H9 (cell line): ENCODE results near the gene CNIH1. TPM values are rescaled to one million over a fixed set of nuclear protein-coding genes. Genes with fewer than 3 reads are reported as not detected.

Source experiments
- DNase-seq: peaks from one replicate; pipeline ENCODE4 v3.0.0-alpha.2; 2017
- H2AFZ ChIP-seq: one replicate; pipeline ENCODE4 v1.6.1; 2013; ENCODE audit warnings: mild to moderate bottlenecking, low read length, control low read depth, moderate library complexity
- H2AK5ac ChIP-seq: 2 replicates; pipeline ENCODE4 v1.6.1; 2013; ENCODE audit warnings: low read length, control low read depth, mixed read lengths; ENCODE audit not compliant: insufficient read length
- H2BK120ac ChIP-seq: one replicate; pipeline ENCODE4 v1.6.1; 2013; ENCODE audit warnings: low read depth, mild to moderate bottlenecking, low read length, control low read depth, inconsistent platforms; ENCODE audit not compliant: poor library complexity, severe bottlenecking
- H2BK12ac ChIP-seq: 2 replicates; pipeline ENCODE4 v1.6.1; 2013; ENCODE audit warnings: low read length, control low read depth, mixed read lengths, low read depth; ENCODE audit not compliant: insufficient read length
- H2BK15ac ChIP-seq: 2 replicates; pipeline ENCODE4 v1.6.1; 2013; ENCODE audit warnings: low read depth, low read length, control low read depth
- H2BK20ac ChIP-seq: one replicate; pipeline ENCODE4 v1.6.1; 2013; ENCODE audit warnings: low read depth, mild to moderate bottlenecking, low read length, control low read depth, inconsistent platforms; ENCODE audit not compliant: poor library complexity, severe bottlenecking
- H2BK5ac ChIP-seq: 2 replicates; pipeline ENCODE4 v1.6.1; 2013; ENCODE audit warnings: low read length, control low read depth, mixed read lengths; ENCODE audit not compliant: insufficient read length
- H3K14ac ChIP-seq: 2 replicates; pipeline ENCODE4 v1.6.1; 2013; ENCODE audit warnings: low read length, control low read depth; ENCODE audit not compliant: insufficient read depth
- H3K18ac ChIP-seq: 2 replicates; pipeline ENCODE4 v1.6.1; 2013; ENCODE audit warnings: low read depth, mild to moderate bottlenecking, mixed read lengths, low read length, control low read depth; ENCODE audit not compliant: insufficient read length
- H3K23ac ChIP-seq: 2 replicates; pipeline ENCODE4 v1.6.1; 2013; ENCODE audit warnings: low read length, control low read depth, mixed read lengths, low read depth; ENCODE audit not compliant: insufficient read length
- H3K23me2 ChIP-seq: 2 replicates; pipeline ENCODE4 v1.6.1; 2013; ENCODE audit warnings: low read depth, mild to moderate bottlenecking, mixed read lengths, low read length, control low read depth; ENCODE audit not compliant: insufficient read length, poor library complexity, severe bottlenecking
- H3K27ac ChIP-seq: 2 replicates; pipeline ENCODE4 v1.5.1; 2013; ENCODE audit warnings: low read length, control low read depth, mixed read lengths, low read depth; ENCODE audit not compliant: insufficient read length
- H3K27me3 ChIP-seq: 2 replicates; pipeline ENCODE4 v1.6.1; 2013; ENCODE audit warnings: low read length, control low read depth, inconsistent platforms; ENCODE audit not compliant: insufficient read depth
- H3K4ac ChIP-seq: 2 replicates; pipeline ENCODE4 v1.6.1; 2013; ENCODE audit warnings: low read depth, mild to moderate bottlenecking, control low read depth, inconsistent platforms, low read length, moderate library complexity
- H3K4me1 ChIP-seq: 2 replicates; pipeline ENCODE4 v1.6.1; 2013; ENCODE audit warnings: low read length, control low read depth, inconsistent platforms; ENCODE audit not compliant: insufficient read depth
- H3K4me2 ChIP-seq: 2 replicates; pipeline ENCODE4 v1.6.1; 2013; ENCODE audit warnings: low read length, control low read depth, mixed read lengths; ENCODE audit not compliant: insufficient read length, insufficient read depth
- H3K56ac ChIP-seq: 2 replicates; pipeline ENCODE4 v1.6.1; 2013; ENCODE audit warnings: low read depth, mild to moderate bottlenecking, mixed read lengths, low read length, control low read depth; ENCODE audit not compliant: insufficient read length
- H3K79me1 ChIP-seq: 2 replicates; pipeline ENCODE4 v1.6.1; 2013; ENCODE audit warnings: low read depth, mild to moderate bottlenecking, moderate library complexity, low read length, control low read depth, inconsistent platforms; ENCODE audit not compliant: insufficient read depth, poor library complexity, severe bottlenecking
- H3K79me2 ChIP-seq: 2 replicates; pipeline ENCODE4 v1.6.1; 2013; ENCODE audit warnings: low read length, control low read depth, inconsistent platforms; ENCODE audit not compliant: insufficient read depth
- H3K9ac ChIP-seq: 2 replicates; pipeline ENCODE4 v1.6.1; 2013; ENCODE audit warnings: low read length, control low read depth, mixed read lengths; ENCODE audit not compliant: insufficient read length; ENCODE audit errors: extremely low read depth
- H3K9me3 ChIP-seq: one replicate; pipeline ENCODE4 v1.6.1; 2013; ENCODE audit warnings: low read depth, low read length, inconsistent platforms; ENCODE audit not compliant: control insufficient read depth
- H3T11ph ChIP-seq: one replicate; pipeline ENCODE4 v1.6.1; 2013; ENCODE audit warnings: mild to moderate bottlenecking, low read length, control low read depth, inconsistent platforms
- H4K20me1 ChIP-seq: one replicate; pipeline ENCODE4 v1.6.1; 2013; ENCODE audit not compliant: control insufficient read depth, insufficient read length, insufficient read depth
- H4K5ac ChIP-seq: 2 replicates; pipeline ENCODE4 v1.6.1; 2013; ENCODE audit warnings: low read depth, mild to moderate bottlenecking, mixed read lengths, low read length, control low read depth; ENCODE audit not compliant: insufficient read length
- H4K8ac ChIP-seq: replicated peaks from 2 replicates; pipeline ENCODE4 v1.6.1; 2013; ENCODE audit warnings: low read length, control low read depth, mixed read lengths, low read depth; ENCODE audit not compliant: insufficient read length
- H4K91ac ChIP-seq: 2 replicates; pipeline ENCODE4 v1.6.1; 2013; ENCODE audit warnings: low read depth, mild to moderate bottlenecking, moderate library complexity, mixed read lengths, low read length, control low read depth; ENCODE audit not compliant: insufficient read length
- H3K27ac Mint-ChIP-seq, 3 experiments: 2 replicates in 2 of 3; 3 replicates in 1 of 3; pipeline ENCODE4 v1.8.0; 2020 to 2021; ENCODE audit warnings: mixed read lengths in 3 of 3, mild to moderate bottlenecking in 1 of 3, moderate library complexity in 1 of 3
- H3K27me3 Mint-ChIP-seq: 2 replicates; pipeline ENCODE4 v1.8.0; 2021; ENCODE audit warnings: low read depth, mild to moderate bottlenecking, moderate library complexity, mixed read lengths
- H3K36me3 Mint-ChIP-seq, 3 experiments: 2 replicates in 2 of 3; 3 replicates in 1 of 3; pipeline ENCODE4 v1.8.0; 2020 to 2021; ENCODE audit warnings: low read depth in 3 of 3, mixed read lengths in 3 of 3; ENCODE audit not compliant: insufficient read depth in 1 of 3
- H3K4me1 Mint-ChIP-seq, 2 experiments: 2 replicates each; pipeline ENCODE4 v1.8.0; 2020; ENCODE audit warnings: mixed read lengths in 2 of 2
- H3K4me3 Mint-ChIP-seq, 2 experiments: 2 replicates in 1 of 2; 3 replicates in 1 of 2; pipeline ENCODE4 v1.8.0; 2020 to 2021; ENCODE audit warnings: mild to moderate bottlenecking in 2 of 2, mixed read lengths in 2 of 2, moderate library complexity in 1 of 2
- H3K9me3 Mint-ChIP-seq, 2 experiments: 2 replicates in 1 of 2; 3 replicates in 1 of 2; pipeline ENCODE4 v1.8.0; 2020; ENCODE audit warnings: mild to moderate bottlenecking in 2 of 2, mixed read lengths in 2 of 2, moderate library complexity in 1 of 2
- WGBS: extraction: QIAGEN DNeasy Blood & Tissue Kit; methylation state at CpG from one replicate; pipeline ENCODE4 v1.1.7; 2013; ENCODE audit warnings: missing lambda C conversion rate, low lambda C conversion rate, mixed read lengths; ENCODE audit not compliant: insufficient read length; ENCODE audit errors: extremely low coverage; 5-methylcytosine and 5-hydroxymethylcytosine counted together
- total RNA-seq: library from RNA; stranded (reverse); gene quantifications from 2 replicates; pipeline ENCODE4 v1.2.1, GENCODE V29; 2021
- TF ChIP-seq, protein P1 (sequence below): fragments of 200-600 bp; sonication (generic); conservative IDR thresholded peaks from 3 replicates; pipeline ENCODE4 v1.8.0; 2021; ENCODE audit warnings: antibody characterized with exemption, mild to moderate bottlenecking

CNIH1 gene
- total RNA-seq, 1 experiment from 2014 or later: 99.3 TPM

DNA sequence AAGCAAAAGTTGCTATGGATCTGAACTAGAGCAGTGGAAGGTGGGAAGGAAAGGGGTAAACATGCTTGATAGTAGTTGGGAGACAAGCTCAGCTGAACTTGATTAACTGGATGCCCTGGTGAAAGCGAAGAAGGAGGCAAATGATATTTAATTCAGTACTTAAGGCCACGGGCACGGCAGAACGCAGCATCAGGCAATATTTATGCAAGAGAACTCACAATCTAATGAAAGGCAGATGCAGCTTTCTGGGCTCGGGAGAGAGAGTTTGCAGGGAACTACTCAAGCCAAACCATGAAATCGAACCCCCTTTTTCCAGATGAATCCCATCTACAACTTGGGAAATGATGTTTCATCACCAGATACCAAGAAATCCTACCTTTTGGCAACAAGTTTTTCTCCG lies 3.5 kb upstream of the CNIH1 start:
- H2AFZ ChIP-seq: no peak overlapping the region
- no peak overlapping the region for H3K27ac Mint-ChIP-seq
- peaks cover 12 to 17% of the 10 kb centered on the region in 2 experiments for H3K4me1 Mint-ChIP-seq

More for the DNA sequence above, 3.5 kb upstream of the CNIH1 start:
- Histone ChIP-seq H4K20me1 (no peaks in the 10 kb centered on the region), H4K91ac (no peak overlapping the region), H3K27me3 (no peaks in the 10 kb centered on the region; the same call in 1 of the 2 replicates), H2AK5ac (no peak overlapping the region), H3K56ac (no peak overlapping the region), H3K4me1 (no peaks in the 10 kb centered on the region; the same call in 1 of the 2 replicates), H3K4ac (no peak overlapping the region), H2BK12ac (no peak overlapping the region), H3K79me1 (peaks cover 2% of the 10 kb centered on the region), H4K5ac (no peak overlapping the region), H3K79me2 (peaks cover 7% of the 10 kb centered on the region; the same call in 1 of the 2 replicates), H2BK20ac (no peak overlapping the region), H3K23ac (no peak overlapping the region), H3K14ac (no peak overlapping the region), H3K27ac (no peak overlapping the region), H2BK15ac (no peak overlapping the region), H3K9me3 (no peaks in the 10 kb centered on the region), H4K8ac (no peak overlapping the region), H2BK120ac (no peak overlapping the region), H3T11ph (no peak overlapping the region), H3K4me2 (no peak overlapping the region), H2BK5ac (no peak overlapping the region), H3K23me2 (peaks cover 4% of the 10 kb centered on the region), H3K18ac (no peak overlapping the region), H3K9ac (no peak overlapping the region)
- no CpG with 5 or more reads among the region's 7 CpGs for WGBS
- Mint-ChIP-seq H3K4me3 (no peak overlapping the region), H3K36me3 (peaks cover 4 to 10% (median 4%) of the 10 kb centered on the region in 3 experiments; a peak in 6 of 7 replicates), H3K9me3 (no peaks in the 10 kb centered on the region), H3K27me3 (no peaks in the 10 kb centered on the region)
- TF ChIP-seq, protein P1, sequence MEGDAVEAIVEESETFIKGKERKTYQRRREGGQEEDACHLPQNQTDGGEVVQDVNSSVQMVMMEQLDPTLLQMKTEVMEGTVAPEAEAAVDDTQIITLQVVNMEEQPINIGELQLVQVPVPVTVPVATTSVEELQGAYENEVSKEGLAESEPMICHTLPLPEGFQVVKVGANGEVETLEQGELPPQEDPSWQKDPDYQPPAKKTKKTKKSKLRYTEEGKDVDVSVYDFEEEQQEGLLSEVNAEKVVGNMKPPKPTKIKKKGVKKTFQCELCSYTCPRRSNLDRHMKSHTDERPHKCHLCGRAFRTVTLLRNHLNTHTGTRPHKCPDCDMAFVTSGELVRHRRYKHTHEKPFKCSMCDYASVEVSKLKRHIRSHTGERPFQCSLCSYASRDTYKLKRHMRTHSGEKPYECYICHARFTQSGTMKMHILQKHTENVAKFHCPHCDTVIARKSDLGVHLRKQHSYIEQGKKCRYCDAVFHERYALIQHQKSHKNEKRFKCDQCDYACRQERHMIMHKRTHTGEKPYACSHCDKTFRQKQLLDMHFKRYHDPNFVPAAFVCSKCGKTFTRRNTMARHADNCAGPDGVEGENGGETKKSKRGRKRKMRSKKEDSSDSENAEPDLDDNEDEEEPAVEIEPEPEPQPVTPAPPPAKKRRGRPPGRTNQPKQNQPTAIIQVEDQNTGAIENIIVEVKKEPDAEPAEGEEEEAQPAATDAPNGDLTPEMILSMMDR: no peak
- DNase-seq: no peak
